Gastroesophageal sphincter (tissue), 4 donors: ENCODE measurements around the gene SOX5. TPM values are rescaled to one million over a fixed set of nuclear protein-coding genes. Genes with fewer than 3 reads are reported as not detected.

Experiments
- ATAC-seq: fragments of 150-250 bp; one replicate; pipeline ENCODE4 v1.9.1; 2016; ENCODE audit warnings: mild to moderate bottlenecking, moderate library complexity
- H3K27ac ChIP-seq, 4 donors: fragments of 200-600 bp; sonication (generic) in 3 of 4; 1 replicate in 3 of 4; 2 replicates in 1 of 4; pipeline ENCODE4 v1.5.1; 2016 to 2019
- H3K27me3 ChIP-seq: fragments of 200-600 bp; sonication (generic); one replicate; pipeline ENCODE4 v1.5.1; 2019
- H3K36me3 ChIP-seq, 2 donors: fragments of 200-600 bp; sonication (generic); one replicate each; pipeline ENCODE4 v1.5.1; 2019; ENCODE audit warnings: control low read depth in 1 of 2
- H3K4me1 ChIP-seq, 3 donors: fragments of 200-600 bp; sonication (generic); 1 replicate in 2 of 3; 2 replicates in 1 of 3; pipeline ENCODE4 v1.5.1; 2016 to 2019; ENCODE audit warnings: control low read depth in 2 of 3
- H3K4me3 ChIP-seq, 2 donors: fragments of 200-600 bp; sonication (generic); one replicate each; pipeline ENCODE4 v1.5.1; 2019; ENCODE audit warnings: mild to moderate bottlenecking in 1 of 2, moderate library complexity in 1 of 2
- H3K9me3 ChIP-seq, 3 donors: fragments of 200-600 bp; sonication (generic); one replicate each; pipeline ENCODE4 v1.5.1; 2017 to 2019; ENCODE audit warnings: control low read depth in 2 of 3
- EP300 ChIP-seq: sonication (generic); formaldehyde crosslinking; IDR thresholded peaks from one replicate; pipeline ENCODE4 v1.6.1; 2017; ENCODE audit warnings: antibody characterized with exemption, mild to moderate bottlenecking
- POLR2A ChIP-seq, 2 donors: fragments of 450-650 bp; IDR thresholded peaks; one replicate each; pipeline ENCODE4 v1.6.1; 2017; ENCODE audit warnings: antibody characterized with exemption in 2 of 2, mild to moderate bottlenecking in 2 of 2, moderate library complexity in 1 of 2
- POLR2AphosphoS5 ChIP-seq: sonication (generic); formaldehyde crosslinking; IDR thresholded peaks from one replicate; pipeline ENCODE4 v1.6.1; 2017; ENCODE audit warnings: antibody characterized with exemption
- WGBS, 2 donors: methylation state at CpG; one replicate each; pipeline ENCODE4 v1.1.5; 2018; ENCODE audit warnings: low coverage in 1 of 2; 5-methylcytosine and 5-hydroxymethylcytosine counted together
- total RNA-seq, 4 donors: library from RNA; depleted of rRNA; stranded (reverse); fragments of >200 nt; gene quantifications; one replicate each; pipeline ENCODE4 v1.1.0, GENCODE V29; 2016
- TF ChIP-seq, protein P1 (sequence below), 4 experiments: fragments of 200-600 bp in 2 of 4; fragments of 450-650 bp in 2 of 4; sonication (generic) in 1 of 4; IDR thresholded peaks; one replicate each; pipeline ENCODE4 v1.5.1; 2017 to 2019; ENCODE audit warnings: antibody characterized with exemption in 4 of 4, mild to moderate bottlenecking in 2 of 4, moderate library complexity in 2 of 4

The SOX5 gene
- total RNA-seq, 4 donors from 2014 or later = 4.9 to 69.9 (median 18.1) TPM

DNA sequence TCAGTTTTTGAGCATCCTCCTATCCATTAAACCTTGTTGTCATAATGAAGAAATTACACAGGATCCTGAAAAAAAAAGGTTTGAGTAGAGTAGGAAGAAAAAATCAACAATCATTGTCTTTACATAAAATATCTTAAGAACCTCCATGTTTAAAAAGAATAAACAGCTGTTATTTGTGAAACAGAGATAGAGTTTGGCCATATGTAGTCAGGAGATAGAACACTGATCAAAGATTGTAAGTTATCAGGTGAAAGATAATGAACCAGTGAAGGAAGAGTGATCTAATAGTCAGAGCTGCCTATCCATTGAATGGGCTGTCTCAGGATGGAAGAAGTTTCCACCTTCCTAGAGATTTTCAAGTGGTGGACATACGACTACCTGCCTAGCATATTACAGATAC lies 397.1 kb downstream of the SOX5 start:
- TF ChIP-seq POLR2A (IDR thresholded peaks at IDR 0.05) (no peak), POLR2AphosphoS5 (no peak), EP300 (no peak)
- TF ChIP-seq, protein P1, sequence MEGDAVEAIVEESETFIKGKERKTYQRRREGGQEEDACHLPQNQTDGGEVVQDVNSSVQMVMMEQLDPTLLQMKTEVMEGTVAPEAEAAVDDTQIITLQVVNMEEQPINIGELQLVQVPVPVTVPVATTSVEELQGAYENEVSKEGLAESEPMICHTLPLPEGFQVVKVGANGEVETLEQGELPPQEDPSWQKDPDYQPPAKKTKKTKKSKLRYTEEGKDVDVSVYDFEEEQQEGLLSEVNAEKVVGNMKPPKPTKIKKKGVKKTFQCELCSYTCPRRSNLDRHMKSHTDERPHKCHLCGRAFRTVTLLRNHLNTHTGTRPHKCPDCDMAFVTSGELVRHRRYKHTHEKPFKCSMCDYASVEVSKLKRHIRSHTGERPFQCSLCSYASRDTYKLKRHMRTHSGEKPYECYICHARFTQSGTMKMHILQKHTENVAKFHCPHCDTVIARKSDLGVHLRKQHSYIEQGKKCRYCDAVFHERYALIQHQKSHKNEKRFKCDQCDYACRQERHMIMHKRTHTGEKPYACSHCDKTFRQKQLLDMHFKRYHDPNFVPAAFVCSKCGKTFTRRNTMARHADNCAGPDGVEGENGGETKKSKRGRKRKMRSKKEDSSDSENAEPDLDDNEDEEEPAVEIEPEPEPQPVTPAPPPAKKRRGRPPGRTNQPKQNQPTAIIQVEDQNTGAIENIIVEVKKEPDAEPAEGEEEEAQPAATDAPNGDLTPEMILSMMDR (IDR thresholded peaks at IDR 0.05) = no peak
- Histone ChIP-seq H3K27me3 (no peaks in the 10 kb centered on the region), H3K4me1 (no peaks in the 10 kb centered on the region), H3K9me3 (no peaks in the 10 kb centered on the region), H3K4me3 (no peak overlapping the region), H3K27ac (no peak overlapping the region), H3K36me3 (no peaks in the 10 kb centered on the region)
- no peak for ATAC-seq
- WGBS, 2 donors = 88 to 92% methylated on average over 1 of the region's 1 CpG

DNA sequence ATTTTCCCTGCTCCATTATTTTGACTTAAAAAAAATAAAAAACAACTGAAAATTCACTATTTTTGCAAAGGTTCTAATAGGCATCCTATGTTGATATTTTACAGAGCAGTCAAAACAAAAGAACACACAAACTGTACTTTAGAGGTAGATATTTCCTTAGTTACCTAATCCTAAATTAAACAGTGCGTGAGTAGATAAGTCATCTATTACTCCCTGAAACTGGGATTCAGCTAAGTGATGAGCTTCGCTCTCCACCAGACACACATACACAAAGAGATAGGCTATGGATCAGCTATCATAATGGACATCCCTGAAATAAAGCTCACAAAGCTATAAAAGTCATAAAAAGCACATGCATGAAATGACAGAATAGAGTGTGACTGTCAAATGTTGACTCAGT lies 398.7 kb downstream of the SOX5 start:
- ATAC-seq = no peak
- 92 to 93% methylated on average over 2 of the region's 2 CpGs for WGBS, 2 donors
- TF ChIP-seq EP300 (no peak), POLR2A (IDR thresholded peaks at IDR 0.05) (no peak), POLR2AphosphoS5 (no peak)
- TF ChIP-seq, protein P1 (IDR thresholded peaks at IDR 0.05) = no peak

DNA sequence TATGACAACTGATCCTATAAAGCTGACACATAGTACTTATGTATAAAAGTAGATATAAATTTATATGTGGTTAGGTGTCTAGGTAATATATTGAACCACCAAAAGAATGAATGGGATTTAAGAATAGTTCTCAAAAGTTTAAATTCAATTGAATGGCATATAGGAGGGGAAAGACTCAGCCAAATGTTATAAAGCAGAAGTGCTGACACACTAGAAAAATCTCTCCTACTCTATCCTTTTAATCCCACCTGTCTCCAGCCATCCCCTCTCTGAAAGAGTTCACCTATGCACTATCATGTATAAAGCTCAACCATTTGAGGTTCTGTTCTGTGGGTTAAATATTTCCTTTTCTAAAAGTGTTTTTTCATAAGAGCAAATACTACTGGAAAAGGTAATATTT lies 400.7 kb downstream of the SOX5 start:
- H3K4me3 ChIP-seq = no peak overlapping the region
- no peaks in the 10 kb centered on the region for H3K27me3 ChIP-seq
- H3K36me3 ChIP-seq = no peaks in the 10 kb centered on the region
- TF ChIP-seq, protein P1 (IDR thresholded peaks at IDR 0.05) = no peak
- H3K9me3 ChIP-seq = no peaks in the 10 kb centered on the region
- ATAC-seq = no peak
- H3K27ac ChIP-seq = no peak overlapping the region
- H3K4me1 ChIP-seq = no peaks in the 10 kb centered on the region

More for the DNA sequence above, 398.7 kb downstream of the SOX5 start:
- H3K4me1 ChIP-seq = no peaks in the 10 kb centered on the region
- H3K27me3 ChIP-seq = no peaks in the 10 kb centered on the region
- no peak overlapping the region for H3K27ac ChIP-seq
- H3K4me3 ChIP-seq = no peak overlapping the region
- no peaks in the 10 kb centered on the region for H3K9me3 ChIP-seq
- H3K36me3 ChIP-seq = no peaks in the 10 kb centered on the region

DNA sequence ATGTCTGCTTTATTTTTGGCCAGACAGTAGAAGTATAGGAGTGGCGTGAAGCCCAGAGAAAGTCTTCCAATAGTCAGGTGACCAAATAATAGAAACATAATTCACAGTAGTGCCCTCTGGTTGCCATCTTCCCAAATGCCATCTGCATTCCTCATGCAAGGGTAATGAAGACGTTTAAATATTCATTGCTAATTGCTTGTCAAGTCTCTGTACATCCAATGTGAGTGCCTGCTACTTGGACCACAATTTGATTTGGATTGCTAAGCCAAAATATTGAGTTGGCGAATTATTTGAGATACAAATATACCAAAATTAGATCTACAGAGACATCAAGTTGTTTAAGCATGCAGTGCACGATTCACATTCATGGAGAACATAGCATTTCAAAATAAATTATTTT lies 402.7 kb downstream of the SOX5 start:
- H3K9me3 ChIP-seq = no peaks in the 10 kb centered on the region
- no peaks in the 10 kb centered on the region for H3K27me3 ChIP-seq
- no peaks in the 10 kb centered on the region for H3K36me3 ChIP-seq
- no peak for ATAC-seq
- no peak overlapping the region for H3K4me3 ChIP-seq
- WGBS, 2 donors = 80 to 81% methylated on average over 4 of the region's 4 CpGs
- no peak overlapping the region for H3K27ac ChIP-seq
- TF ChIP-seq EP300 (no peak), POLR2AphosphoS5 (no peak), POLR2A (IDR thresholded peaks at IDR 0.05) (no peak)
- TF ChIP-seq, protein P1 (IDR thresholded peaks at IDR 0.05) = no peak
- no peaks in the 10 kb centered on the region for H3K4me1 ChIP-seq

DNA sequence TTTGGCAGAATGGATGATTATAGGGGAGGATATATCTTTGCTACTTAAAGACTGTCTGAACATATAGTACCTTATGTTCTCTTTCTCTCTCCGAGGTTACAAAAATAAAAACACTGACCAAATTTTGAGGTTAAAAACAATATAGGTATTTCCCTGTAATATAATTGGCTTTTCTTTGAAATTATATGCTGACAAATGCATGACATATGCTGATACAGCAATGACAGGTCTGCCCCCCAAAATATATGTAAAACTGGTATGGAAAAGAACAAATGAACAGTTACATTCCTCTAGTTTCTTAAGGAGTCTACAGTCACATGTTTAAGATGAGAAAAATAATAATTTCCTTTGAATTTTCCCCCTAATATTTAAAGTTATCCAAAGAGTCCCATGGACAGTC lies 405.7 kb downstream of the SOX5 start:
- Histone ChIP-seq H3K36me3 (no peaks in the 10 kb centered on the region), H3K4me1 (no peaks in the 10 kb centered on the region), H3K9me3 (no peaks in the 10 kb centered on the region), H3K27me3 (no peaks in the 10 kb centered on the region), H3K27ac (no peak overlapping the region), H3K4me3 (no peak overlapping the region)
- 67 to 85% methylated on average over 1 of the region's 1 CpG for WGBS, 2 donors
- ATAC-seq = no peak
- no peak for TF ChIP-seq POLR2AphosphoS5
- TF ChIP-seq POLR2A (IDR thresholded peaks at IDR 0.05) = no peak
- TF ChIP-seq, protein P1 (IDR thresholded peaks at IDR 0.05) = no peak
- TF ChIP-seq EP300 = no peak
